HL-60 (cell line): ENCODE results near the gene BLOC1S3.

Experiments used
- DNase-seq, 2 experiments: peaks; one replicate each; pipeline ENCODE4 v3.0.0-alpha.2; 2010 to 2020; ENCODE audit warnings: low read depth in 1 of 2, low spot score in 1 of 2
- H3K27ac ChIP-seq: fragments of 250-450 bp; sonication (Bioruptor Pico); replicated peaks from 2 replicates; pipeline ENCODE4 v1.5.1; 2020; ENCODE audit warnings: mild to moderate bottlenecking, moderate library complexity
- H3K27me3 ChIP-seq: fragments of 250-450 bp; sonication (Bioruptor Pico); 2 replicates; pipeline ENCODE4 v1.5.1; 2021; ENCODE audit warnings: mild to moderate bottlenecking, moderate library complexity; ENCODE audit not compliant: insufficient read depth, poor library complexity, severe bottlenecking
- H3K4me3 ChIP-seq: replicated peaks from 2 replicates; pipeline ENCODE4 v1.5.1; 2011; ENCODE audit warnings: mild to moderate bottlenecking, control low read depth, low read length; ENCODE audit not compliant: insufficient read depth
- GABPA ChIP-seq: IDR thresholded peaks from 2 replicates; pipeline ENCODE4 v1.6.1; 2012; ENCODE audit warnings: low read depth
- POLR2AphosphoS5 ChIP-seq: IDR thresholded peaks from 2 replicates; pipeline ENCODE4 v1.6.1; 2012; ENCODE audit warnings: low read depth
- SPI1 ChIP-seq: IDR thresholded peaks from 2 replicates; pipeline ENCODE4 v1.6.1; 2012; ENCODE audit warnings: low read depth, mild to moderate bottlenecking, borderline replicate concordance
- TF ChIP-seq, protein P1 (sequence below): IDR thresholded peaks from 2 replicates; pipeline ENCODE4 v1.6.1; 2012; ENCODE audit warnings: low read depth; ENCODE audit not compliant: insufficient replicate concordance
- TF ChIP-seq, protein P2 (sequence below): IDR thresholded peaks from one replicate; pipeline ENCODE4 v1.5.1; 2011; ENCODE audit warnings: low read length, control low read depth, inconsistent platforms; ENCODE audit not compliant: insufficient read depth

BLOC1S3 gene

GRCh38 chr19:45151320-45151719, 27.3 kb upstream of the BLOC1S3 start:
- no peak overlapping the region for H3K27ac ChIP-seq
- TF ChIP-seq, protein P1, sequence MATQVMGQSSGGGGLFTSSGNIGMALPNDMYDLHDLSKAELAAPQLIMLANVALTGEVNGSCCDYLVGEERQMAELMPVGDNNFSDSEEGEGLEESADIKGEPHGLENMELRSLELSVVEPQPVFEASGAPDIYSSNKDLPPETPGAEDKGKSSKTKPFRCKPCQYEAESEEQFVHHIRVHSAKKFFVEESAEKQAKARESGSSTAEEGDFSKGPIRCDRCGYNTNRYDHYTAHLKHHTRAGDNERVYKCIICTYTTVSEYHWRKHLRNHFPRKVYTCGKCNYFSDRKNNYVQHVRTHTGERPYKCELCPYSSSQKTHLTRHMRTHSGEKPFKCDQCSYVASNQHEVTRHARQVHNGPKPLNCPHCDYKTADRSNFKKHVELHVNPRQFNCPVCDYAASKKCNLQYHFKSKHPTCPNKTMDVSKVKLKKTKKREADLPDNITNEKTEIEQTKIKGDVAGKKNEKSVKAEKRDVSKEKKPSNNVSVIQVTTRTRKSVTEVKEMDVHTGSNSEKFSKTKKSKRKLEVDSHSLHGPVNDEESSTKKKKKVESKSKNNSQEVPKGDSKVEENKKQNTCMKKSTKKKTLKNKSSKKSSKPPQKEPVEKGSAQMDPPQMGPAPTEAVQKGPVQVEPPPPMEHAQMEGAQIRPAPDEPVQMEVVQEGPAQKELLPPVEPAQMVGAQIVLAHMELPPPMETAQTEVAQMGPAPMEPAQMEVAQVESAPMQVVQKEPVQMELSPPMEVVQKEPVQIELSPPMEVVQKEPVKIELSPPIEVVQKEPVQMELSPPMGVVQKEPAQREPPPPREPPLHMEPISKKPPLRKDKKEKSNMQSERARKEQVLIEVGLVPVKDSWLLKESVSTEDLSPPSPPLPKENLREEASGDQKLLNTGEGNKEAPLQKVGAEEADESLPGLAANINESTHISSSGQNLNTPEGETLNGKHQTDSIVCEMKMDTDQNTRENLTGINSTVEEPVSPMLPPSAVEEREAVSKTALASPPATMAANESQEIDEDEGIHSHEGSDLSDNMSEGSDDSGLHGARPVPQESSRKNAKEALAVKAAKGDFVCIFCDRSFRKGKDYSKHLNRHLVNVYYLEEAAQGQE, result no peak
- TF ChIP-seq POLR2AphosphoS5 (no peak), GABPA (no peak), SPI1 (no peak)
- TF ChIP-seq, protein P2, sequence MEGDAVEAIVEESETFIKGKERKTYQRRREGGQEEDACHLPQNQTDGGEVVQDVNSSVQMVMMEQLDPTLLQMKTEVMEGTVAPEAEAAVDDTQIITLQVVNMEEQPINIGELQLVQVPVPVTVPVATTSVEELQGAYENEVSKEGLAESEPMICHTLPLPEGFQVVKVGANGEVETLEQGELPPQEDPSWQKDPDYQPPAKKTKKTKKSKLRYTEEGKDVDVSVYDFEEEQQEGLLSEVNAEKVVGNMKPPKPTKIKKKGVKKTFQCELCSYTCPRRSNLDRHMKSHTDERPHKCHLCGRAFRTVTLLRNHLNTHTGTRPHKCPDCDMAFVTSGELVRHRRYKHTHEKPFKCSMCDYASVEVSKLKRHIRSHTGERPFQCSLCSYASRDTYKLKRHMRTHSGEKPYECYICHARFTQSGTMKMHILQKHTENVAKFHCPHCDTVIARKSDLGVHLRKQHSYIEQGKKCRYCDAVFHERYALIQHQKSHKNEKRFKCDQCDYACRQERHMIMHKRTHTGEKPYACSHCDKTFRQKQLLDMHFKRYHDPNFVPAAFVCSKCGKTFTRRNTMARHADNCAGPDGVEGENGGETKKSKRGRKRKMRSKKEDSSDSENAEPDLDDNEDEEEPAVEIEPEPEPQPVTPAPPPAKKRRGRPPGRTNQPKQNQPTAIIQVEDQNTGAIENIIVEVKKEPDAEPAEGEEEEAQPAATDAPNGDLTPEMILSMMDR, result no peak
- peaks cover 26% of the 10 kb centered on the region for H3K27me3 ChIP-seq
- no peak overlapping the region for H3K4me3 ChIP-seq
- DNase-seq, result no peak

GRCh38 chr19:45151821-45152503, 26.6 kb upstream of the BLOC1S3 start:
- Histone ChIP-seq H3K4me3 (no peak overlapping the region), H3K27me3 (peaks cover 26% of the 10 kb centered on the region), H3K27ac (no peak overlapping the region)
- no peak for DNase-seq
- TF ChIP-seq, protein P2, result no peak
- no peak for TF ChIP-seq GABPA
- TF ChIP-seq POLR2AphosphoS5, result no peak
- TF ChIP-seq, protein P1, result no peak
- no peak for TF ChIP-seq SPI1

DNA sequence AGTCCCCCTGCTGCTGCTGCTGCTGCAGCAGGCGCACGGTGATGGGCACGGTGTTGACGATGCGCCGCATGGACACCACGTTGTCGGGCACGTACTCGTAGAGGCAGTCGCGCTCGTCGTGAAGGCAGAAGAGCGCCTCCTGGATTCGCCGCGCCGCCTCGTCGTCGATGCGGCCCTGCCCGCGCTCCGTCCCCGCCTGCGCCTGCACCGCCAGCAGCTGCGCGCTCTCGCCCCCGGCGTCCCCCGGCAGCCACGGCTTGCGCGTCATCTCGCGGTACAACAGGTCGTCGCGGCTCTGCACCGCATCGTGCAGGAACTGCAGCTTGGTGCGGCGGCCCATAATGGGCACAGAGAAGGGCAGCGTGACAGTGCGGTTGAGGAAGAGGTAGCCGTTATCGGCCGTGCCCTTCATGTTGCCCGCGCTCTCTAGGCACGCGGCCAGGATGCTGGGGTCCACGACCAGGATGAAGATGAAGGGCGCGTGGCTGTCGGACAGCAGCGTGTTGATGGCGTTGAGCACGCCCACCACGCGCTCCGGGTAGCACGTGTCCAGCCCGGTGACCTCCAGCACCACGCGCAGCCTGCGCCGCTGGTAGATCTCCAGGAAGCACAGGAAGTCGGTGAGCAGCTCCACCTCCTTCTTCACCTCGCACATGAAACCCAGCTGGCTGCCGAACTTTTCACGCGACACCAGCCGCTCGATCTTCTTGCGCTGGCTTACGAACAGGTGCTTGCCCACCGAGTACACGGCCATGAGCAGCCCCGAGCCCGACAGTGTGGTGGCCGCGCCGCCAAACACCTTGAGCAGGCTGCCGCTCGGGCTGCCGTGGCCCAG, 25.9 kb upstream of the BLOC1S3 start:
- Histone ChIP-seq H3K27me3 (peaks cover 30% of the 10 kb centered on the region), H3K27ac (no peak overlapping the region), H3K4me3 (no peak overlapping the region)
- TF ChIP-seq, protein P1, result no peak
- no peak for TF ChIP-seq GABPA
- TF ChIP-seq, protein P2, result no peak
- no peak for TF ChIP-seq POLR2AphosphoS5
- TF ChIP-seq SPI1, result no peak
- DNase-seq, result peak in 1 of 2 experiments; percentile 24
